Ectodermal cell (in vitro differentiated cells): ENCODE data around the gene MORN3.

Source experiments
- H3K27ac ChIP-seq: 2 replicates; pipeline ENCODE4 v1.7.0; 2013; ENCODE audit warnings: mild to moderate bottlenecking, low read depth, low read length; ENCODE audit not compliant: insufficient read depth, poor library complexity, severe bottlenecking
- H3K27me3 ChIP-seq: 2 replicates; pipeline ENCODE4 v1.7.0; 2013; ENCODE audit warnings: mild to moderate bottlenecking, low read length; ENCODE audit not compliant: insufficient read depth, control insufficient read depth, poor library complexity, severe bottlenecking
- H3K36me3 ChIP-seq: one replicate; pipeline ENCODE4 v1.7.0; 2013; ENCODE audit warnings: low read length; ENCODE audit not compliant: control insufficient read depth, insufficient read depth
- H3K4me1 ChIP-seq: one replicate; pipeline ENCODE4 v1.7.0; 2013; ENCODE audit warnings: low read length; ENCODE audit not compliant: control insufficient read depth, insufficient read depth
- H3K4me3 ChIP-seq: 2 replicates; pipeline ENCODE4 v1.7.0; 2013; ENCODE audit warnings: low read depth, low read length, control low read depth; ENCODE audit not compliant: insufficient read depth
- H3K9me3 ChIP-seq: 2 replicates; pipeline ENCODE4 v1.7.0; 2013; ENCODE audit warnings: mild to moderate bottlenecking, low read length, moderate library complexity; ENCODE audit not compliant: control insufficient read depth
- WGBS, 2 experiments: methylation state at CpG; one replicate each; pipeline ENCODE4 v1.1.7; 2013; ENCODE audit warnings: missing lambda C conversion rate in 2 of 2; 5-methylcytosine and 5-hydroxymethylcytosine counted together

The MORN3 gene

GRCh38 chr12:121626853-121627640, 42.4 kb downstream of the MORN3 start:
- H3K4me3 ChIP-seq: peak overlapping the region; percentile 73
- no peaks in the 10 kb centered on the region for H3K36me3 ChIP-seq
- H3K27ac ChIP-seq: peak overlapping the region; percentile 74
- no peaks in the 10 kb centered on the region for H3K9me3 ChIP-seq
- WGBS, 2 experiments: 0 to 1% methylated on average over 53 of the region's 53 CpGs
- peaks cover 24% of the 10 kb centered on the region for H3K4me1 ChIP-seq
- H3K27me3 ChIP-seq: no peaks in the 10 kb centered on the region

- no peaks in the 10 kb centered on the region for H3K27me3 ChIP-seq
- H3K27ac ChIP-seq: peak within 1 kb of the TSS; percentile 76
- peaks cover 24% of the 10 kb centered on the region for H3K4me1 ChIP-seq
- H3K9me3 ChIP-seq: no peaks in the 10 kb centered on the region
- H3K4me3 ChIP-seq: peak within 1 kb of the TSS; percentile 73
- WGBS, 2 experiments: 2 to 3% methylated on average over 92 of the region's 92 CpGs
- H3K36me3 ChIP-seq: no peaks in the 10 kb centered on the region
These were observed 43.2 kb downstream of the MORN3 start, which contains the start of gene ORAI1 for GRCh38 chr12:121626087-121626852. TSS of gene ORAI1 (plus strand) at chr12:121626530.

- no peak overlapping the region for H3K4me3 ChIP-seq
- 41 to 45% methylated on average over 7 to 8 of the region's 8 CpGs for WGBS, 2 experiments
- no peaks in the 10 kb centered on the region for H3K4me1 ChIP-seq
- no peaks in the 10 kb centered on the region for H3K27me3 ChIP-seq
- no peaks in the 10 kb centered on the region for H3K9me3 ChIP-seq
- H3K27ac ChIP-seq: peak overlapping the region; percentile 55
- H3K36me3 ChIP-seq: no peaks in the 10 kb centered on the region
These were observed 49.0 kb downstream of the MORN3 start for GRCh38 chr12:121620333-121620891.

GRCh38 chr12:121618659-121619233, 50.7 kb downstream of the MORN3 start:
- Histone ChIP-seq H3K9me3 (no peaks in the 10 kb centered on the region), H3K27me3 (no peaks in the 10 kb centered on the region)

GRCh38 chr12:121614872-121615467, 54.5 kb downstream of the MORN3 start:
- no peaks in the 10 kb centered on the region for H3K9me3 ChIP-seq
- H3K27me3 ChIP-seq: no peaks in the 10 kb centered on the region
- H3K36me3 ChIP-seq: no peaks in the 10 kb centered on the region
- no peak overlapping the region for H3K27ac ChIP-seq
- H3K4me3 ChIP-seq: no peak overlapping the region
- H3K4me1 ChIP-seq: no peaks in the 10 kb centered on the region
- 87 to 89% methylated on average over 9 of the region's 9 CpGs for WGBS, 2 experiments

More at GRCh38 chr12:121618659-121619233, 50.7 kb downstream of the MORN3 start:
- H3K36me3 ChIP-seq: no peaks in the 10 kb centered on the region
- H3K27ac ChIP-seq: no peak overlapping the region
- no peak overlapping the region for H3K4me3 ChIP-seq
- H3K4me1 ChIP-seq: no peaks in the 10 kb centered on the region
- 97 to 98% methylated on average over 5 of the region's 5 CpGs for WGBS, 2 experiments

- Histone ChIP-seq H3K9me3 (no peaks in the 10 kb centered on the region), H3K4me1 (no peaks in the 10 kb centered on the region), H3K27ac (no peak overlapping the region), H3K36me3 (no peaks in the 10 kb centered on the region), H3K4me3 (no peak overlapping the region), H3K27me3 (no peaks in the 10 kb centered on the region)
- WGBS, 2 experiments: 93 to 95% methylated on average over 6 to 7 of the region's 7 CpGs
These were observed 56.0 kb downstream of the MORN3 start for GRCh38 chr12:121613462-121613861.

- Histone ChIP-seq H3K36me3 (no peaks in the 10 kb centered on the region), H3K4me3 (no peak overlapping the region), H3K27ac (no peak overlapping the region), H3K27me3 (no peaks in the 10 kb centered on the region), H3K9me3 (no peaks in the 10 kb centered on the region), H3K4me1 (no peaks in the 10 kb centered on the region)
- 94 to 98% methylated on average over 2 of the region's 2 CpGs for WGBS, 2 experiments
These were observed 58.1 kb downstream of the MORN3 start for GRCh38 chr12:121611306-121611705.

GRCh38 chr12:121610239-121611149, 59.0 kb downstream of the MORN3 start:
- no peaks in the 10 kb centered on the region for H3K9me3 ChIP-seq
- H3K36me3 ChIP-seq: no peaks in the 10 kb centered on the region
- peak overlapping the region; percentile 19 for H3K27ac ChIP-seq
- WGBS, 2 experiments: 70 to 71% methylated on average over 11 of the region's 11 CpGs
- H3K4me1 ChIP-seq: no peaks in the 10 kb centered on the region
- H3K4me3 ChIP-seq: no peak overlapping the region
- H3K27me3 ChIP-seq: no peaks in the 10 kb centered on the region

GRCh38 chr12:121608301-121608700, 61.2 kb downstream of the MORN3 start:
- Histone ChIP-seq H3K4me1 (no peaks in the 10 kb centered on the region), H3K9me3 (no peaks in the 10 kb centered on the region), H3K36me3 (no peaks in the 10 kb centered on the region), H3K4me3 (no peak overlapping the region), H3K27ac (no peak overlapping the region), H3K27me3 (no peaks in the 10 kb centered on the region)
- 92 to 94% methylated on average over 6 of the region's 6 CpGs for WGBS, 2 experiments
